IMR-90 (cell line): ENCODE results near the gene CLTRN. TPM values are rescaled to one million over a fixed set of nuclear protein-coding genes. Genes with fewer than 3 reads are reported as not detected.

Experiments used
- ATAC-seq: fragments of 200-7000 bp; cut with Tn5 transposase; 2 replicates; pipeline ENCODE4 v1.9.1; 2020; ENCODE audit warnings: low read depth, mild to moderate bottlenecking, moderate library complexity
- BruUV-seq: library from RNA; stranded (reverse); fragments of 400-500 nt; replicated peaks from 2 replicates; lab custom pipeline; 2021; lab: Mats Ljungman, UMichigan
- CTCF ChIA-PET: fragments of 300-600 bp; formaldehyde crosslinking; extraction: SDS; loops from one replicate; lab custom pipeline; 2021; ENCODE audit warnings: antibody characterized with exemption; lab: Yijun Ruan, JAX
- POLR2A ChIA-PET: fragments of 300-600 bp; sonication (Branson Sonifier 250); formaldehyde crosslinking; loops from one replicate; lab custom pipeline; 2022; ENCODE audit warnings: antibody characterized with exemption; ENCODE audit not compliant: unreplicated experiment; lab: Charles Lee
- DNase-seq: peaks from one replicate; pipeline ENCODE4 v3.0.0; 2013
- H2AFZ ChIP-seq: replicated peaks from 2 replicates; pipeline ENCODE3; 2013; ENCODE audit warnings: low read length, mild to moderate bottlenecking; ENCODE audit not compliant: poor library complexity
- H2AK5ac ChIP-seq: 2 replicates; pipeline ENCODE4 v1.6.1; 2013; ENCODE audit warnings: low read depth, low read length, inconsistent platforms
- H2AK9ac ChIP-seq: replicated peaks from 2 replicates; pipeline ENCODE3; 2013; ENCODE audit warnings: mild to moderate bottlenecking, low read depth, low read length, moderate library complexity; ENCODE audit not compliant: poor library complexity
- H2BK120ac ChIP-seq: 2 replicates; pipeline ENCODE4 v1.6.1; 2013; ENCODE audit warnings: low read depth, low read length, inconsistent platforms
- H2BK15ac ChIP-seq: 3 replicates; pipeline ENCODE4 v1.6.1; 2013; ENCODE audit warnings: low read depth, low read length, inconsistent platforms
- H2BK20ac ChIP-seq: 2 replicates; pipeline ENCODE4 v1.6.1; 2013; ENCODE audit warnings: low read depth, mild to moderate bottlenecking, inconsistent platforms, low read length, moderate library complexity
- H2BK5ac ChIP-seq: 2 replicates; pipeline ENCODE4 v1.6.1; 2013; ENCODE audit warnings: mild to moderate bottlenecking, low read depth, low read length, inconsistent platforms; ENCODE audit not compliant: poor library complexity, severe bottlenecking
- H3K14ac ChIP-seq: replicated peaks from 2 replicates; pipeline ENCODE4 v1.6.1; 2013; ENCODE audit warnings: low read depth, low read length, inconsistent platforms
- H3K18ac ChIP-seq: 2 replicates; pipeline ENCODE4 v1.6.1; 2013; ENCODE audit warnings: low read depth, low read length, control low read depth
- H3K23ac ChIP-seq: 2 replicates; pipeline ENCODE4 v1.6.1; 2013; ENCODE audit warnings: low read depth, low read length, inconsistent platforms
- H3K27ac ChIP-seq: 2 replicates; pipeline ENCODE4 v1.5.1; 2013; ENCODE audit warnings: mild to moderate bottlenecking, control low read depth, low read length; ENCODE audit not compliant: insufficient read depth
- H3K27me3 ChIP-seq: 2 replicates; pipeline ENCODE4 v1.6.1; 2013; ENCODE audit warnings: low read length; ENCODE audit not compliant: control insufficient read depth, insufficient read depth
- H3K36me3 ChIP-seq: 2 replicates; pipeline ENCODE4 v1.6.1; 2013; ENCODE audit warnings: low read length, mixed read lengths; ENCODE audit not compliant: control insufficient read depth, insufficient read depth
- H3K4ac ChIP-seq: 2 replicates; pipeline ENCODE4 v1.6.1; 2013; ENCODE audit warnings: low read depth, low read length, inconsistent platforms
- H3K4me1 ChIP-seq: 2 replicates; pipeline ENCODE4 v1.6.1; 2013; ENCODE audit warnings: low read length, mixed read lengths; ENCODE audit not compliant: control insufficient read depth, insufficient read depth
- H3K4me2 ChIP-seq: 2 replicates; pipeline ENCODE4 v1.6.1; 2013; ENCODE audit warnings: low read depth, mild to moderate bottlenecking, control low read depth, low read length, moderate library complexity
- H3K4me3 ChIP-seq: 2 replicates; pipeline ENCODE4 v1.5.1; 2013; ENCODE audit warnings: low read depth, mild to moderate bottlenecking, control low read depth, low read length, moderate library complexity; ENCODE audit not compliant: insufficient read depth
- H3K56ac ChIP-seq: 2 replicates; pipeline ENCODE4 v1.6.1; 2013; ENCODE audit warnings: low read length, inconsistent platforms; ENCODE audit not compliant: insufficient read depth; ENCODE audit errors: extremely low read depth
- H3K79me1 ChIP-seq, 2 experiments: 2 replicates each; pipeline ENCODE4 v1.6.1; 2013; ENCODE audit warnings: low read length in 2 of 2, inconsistent platforms in 1 of 2, low read depth in 1 of 2
- H3K9ac ChIP-seq: 2 replicates; pipeline ENCODE4 v1.6.1; 2013; ENCODE audit warnings: low read depth, low read length, control low read depth
- H3K9me1 ChIP-seq: 2 replicates; pipeline ENCODE4 v1.6.1; 2013; ENCODE audit warnings: low read length, inconsistent platforms; ENCODE audit not compliant: insufficient read depth
- H3K9me3 ChIP-seq: 2 replicates; pipeline ENCODE4 v1.6.1; 2013; ENCODE audit warnings: low read length; ENCODE audit not compliant: control insufficient read depth, insufficient read depth
- H4K20me1 ChIP-seq: 2 replicates; pipeline ENCODE4 v1.6.1; 2013; ENCODE audit warnings: low read length, inconsistent platforms; ENCODE audit not compliant: insufficient read depth
- H4K5ac ChIP-seq: 2 replicates; pipeline ENCODE4 v1.6.1; 2013; ENCODE audit warnings: mild to moderate bottlenecking, low read depth, low read length, control low read depth
- H4K8ac ChIP-seq, 2 experiments: 2 replicates each; pipeline ENCODE4 v1.6.1; 2013; ENCODE audit warnings: low read depth in 2 of 2, low read length in 2 of 2, control low read depth in 1 of 2, inconsistent platforms in 1 of 2
- H4K91ac ChIP-seq: 2 replicates; pipeline ENCODE4 v1.6.1; 2013; ENCODE audit warnings: low read depth, low read length, inconsistent platforms; ENCODE audit not compliant: insufficient read depth
- BHLHE40 ChIP-seq: fragments of 150-350 bp; IDR thresholded peaks from 2 replicates; pipeline ENCODE4 v1.6.1; 2016; ENCODE audit warnings: mild to moderate bottlenecking, low read depth, low read length
- CEBPB ChIP-seq: IDR thresholded peaks from 2 replicates; pipeline ENCODE4 v1.6.1; 2012; ENCODE audit warnings: low read depth, low read length, improper control_type of control experiment
- CHD1 ChIP-seq: IDR thresholded peaks from 2 replicates; pipeline ENCODE4 v1.6.1; 2012; ENCODE audit warnings: low read depth, low read length, improper control_type of control experiment
- FOS ChIP-seq: fragments of 150-350 bp; IDR thresholded peaks from 2 replicates; pipeline ENCODE4 v1.6.1; 2016; ENCODE audit warnings: low read depth, low read length
- MAFK ChIP-seq: IDR thresholded peaks from 2 replicates; pipeline ENCODE4 v1.6.1; 2012; ENCODE audit warnings: low read depth, low read length, improper control_type of control experiment
- MAZ ChIP-seq: IDR thresholded peaks from 2 replicates; pipeline ENCODE4 v1.6.1; 2012; ENCODE audit warnings: low read depth, mild to moderate bottlenecking, low read length, improper control_type of control experiment, moderate library complexity, borderline replicate concordance
- MXI1 ChIP-seq: IDR thresholded peaks from 2 replicates; pipeline ENCODE4 v1.6.1; 2012; ENCODE audit warnings: low read depth, mild to moderate bottlenecking, low read length, moderate library complexity, borderline replicate concordance
- NFE2L2 ChIP-seq: fragments of 150-350 bp; IDR thresholded peaks from 2 replicates; pipeline ENCODE4 v1.6.1; 2016; ENCODE audit warnings: low read depth, mild to moderate bottlenecking, low read length
- POLR2A ChIP-seq: IDR thresholded peaks from 2 replicates; pipeline ENCODE4 v1.6.1; 2012; ENCODE audit warnings: mild to moderate bottlenecking, low read depth, low read length
- RAD21 ChIP-seq: IDR thresholded peaks from 2 replicates; pipeline ENCODE4 v1.6.1; 2012; ENCODE audit warnings: low read length, improper control_type of control experiment
- RCOR1 ChIP-seq: IDR thresholded peaks from 2 replicates; pipeline ENCODE4 v1.6.1; 2012; ENCODE audit warnings: mild to moderate bottlenecking, low read length, improper control_type of control experiment; ENCODE audit not compliant: insufficient replicate concordance
- RFX5 ChIP-seq: IDR thresholded peaks from 2 replicates; pipeline ENCODE4 v1.8.0; 2012; ENCODE audit warnings: low read depth, mild to moderate bottlenecking, low read length, moderate library complexity
- SMC3 ChIP-seq: fragments of 150-350 bp; IDR thresholded peaks from 2 replicates; pipeline ENCODE4 v1.6.1; 2016; ENCODE audit warnings: low read depth, mild to moderate bottlenecking, antibody characterized with exemption, low read length, moderate library complexity
- WGBS, 2 experiments: methylation state at CpG; one replicate each; pipeline versions ENCODE4 v1.1.5 to v1.1.7; 2013; ENCODE audit warnings: missing lambda C conversion rate in 2 of 2; ENCODE audit not compliant: insufficient read length in 1 of 2; ENCODE audit errors: extremely low coverage in 2 of 2; 5-methylcytosine and 5-hydroxymethylcytosine counted together
- dilution Hi-C: fragments of 300-500 bp; cut with HindIII; formaldehyde crosslinking; loops from one replicate; pipeline ENCODE4 v1.14.3; 2018; ENCODE audit warnings: low sequenced_read_pairs; ENCODE audit not compliant: unreplicated experiment
- in situ Hi-C: fragments of 300-500 bp; cut with MboI; formaldehyde crosslinking; loops from 3 replicates; pipeline ENCODE4 v1.14.3; 2019; ENCODE audit warnings: low sequenced_read_pairs, inconsistent platforms, mixed read lengths
- intact Hi-C: fragments of 100-400 bp; cut with micrococcal nuclease; formaldehyde crosslinking; loops from 2 replicates; pipeline ENCODE4 v1.10.0; 2022
- polyA plus RNA-seq, 3 experiments: library from polyadenylated mRNA; depleted of rRNA; stranded (reverse); fragments of >200 nt; gene quantifications; 2 replicates each; pipeline ENCODE4 v1.2.3, GENCODE V29; 2012; ENCODE audit warnings: low replicate concordance in 1 of 3
- total RNA-seq: library from RNA; depleted of rRNA; stranded (reverse); fragments of >200 nt; gene quantifications from 2 replicates; pipeline ENCODE4 v1.2.3, GENCODE V29; 2012
- TF ChIP-seq, protein P1 (sequence below): fragments of 150-350 bp; IDR thresholded peaks from 2 replicates; pipeline ENCODE4 v1.6.1; 2016; ENCODE audit warnings: low read depth, mild to moderate bottlenecking, low read length, moderate library complexity, borderline replicate concordance
- TF ChIP-seq, protein P2 (sequence below): fragments of 150-350 bp; IDR thresholded peaks from 2 replicates; pipeline ENCODE4 v1.6.1; 2017; ENCODE audit warnings: mild to moderate bottlenecking, antibody characterized with exemption, low read length, low read depth
- TF ChIP-seq, protein P3 (sequence below): conservative IDR thresholded peaks from 2 replicates; pipeline ENCODE4 v1.5.1; 2012; ENCODE audit warnings: mild to moderate bottlenecking, low read depth, low read length, improper control_type of control experiment

CLTRN gene
- total and polyA plus RNA-seq, 2 of the 4 experiments (the other 2 are of a cell fraction), result under 0.01 to 0.17 TPM

DNA sequence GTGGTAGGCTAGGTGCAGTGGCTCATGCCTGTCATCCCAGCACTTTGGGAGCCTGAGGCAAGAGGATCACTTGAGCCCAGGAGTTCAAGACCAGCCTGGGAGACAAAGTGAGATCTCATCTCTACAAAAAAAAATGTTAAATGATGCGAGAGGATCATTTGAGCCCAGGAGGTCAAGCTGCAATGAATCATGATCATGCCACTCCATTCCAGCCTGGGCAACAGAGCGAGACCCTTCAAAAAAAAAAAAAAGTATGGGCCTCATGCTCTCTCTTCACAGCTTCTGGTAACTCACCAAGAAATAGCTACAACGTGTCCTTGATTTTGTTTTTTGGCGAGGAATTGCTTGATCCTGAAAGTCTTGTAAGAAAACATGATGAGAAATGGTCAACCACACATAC, 65.1 kb downstream of the CLTRN start:
- Histone ChIP-seq H3K9ac (no peak overlapping the region), H3K27ac (no peak overlapping the region), H3K9me3 (no peaks in the 10 kb centered on the region), H3K79me1 (no peaks in the 10 kb centered on the region), H3K14ac (no peak overlapping the region), H2BK5ac (no peak overlapping the region), H3K4me3 (no peak overlapping the region), H4K20me1 (no peaks in the 10 kb centered on the region), H3K4ac (no peak overlapping the region), H2AFZ (no peak overlapping the region), H3K18ac (no peak overlapping the region), H2AK9ac (no peak overlapping the region), H3K23ac (no peak overlapping the region), H4K91ac (no peak overlapping the region), H2BK120ac (no peak overlapping the region), H4K5ac (no peak overlapping the region), H3K9me1 (no peaks in the 10 kb centered on the region), H2AK5ac (no peak overlapping the region), H3K4me1 (no peaks in the 10 kb centered on the region), H2BK15ac (no peak overlapping the region), H2BK20ac (no peak overlapping the region), H3K27me3 (peaks cover 10% of the 10 kb centered on the region), H3K4me2 (no peak overlapping the region), H4K8ac (no peak overlapping the region), H3K56ac (no peak overlapping the region), H3K36me3 (no peaks in the 10 kb centered on the region)
- ATAC-seq (no peak), DNase-seq (no peak)
- in situ Hi-C loops, result no loop called here
- 60% methylated on average over 1 of the region's 4 CpGs; no CpG with 5 or more reads in 1 of the 2 experiments for WGBS, 2 experiments
- intact Hi-C loops, result no loop called here
- CTCF ChIA-PET, result interaction anchor here (0.6 to 1.3 kb wide), 3 partner anchors 8 to 699 kb away, joined by 3 to 5 read pairs (median 4); no protein-coding TSS in a partner anchor
- dilution Hi-C loops, result no loop called here
- POLR2A ChIA-PET, result no interaction called here
- BruUV-seq, result no TSS peak
- no peak for TF ChIP-seq CHD1
- no peak for TF ChIP-seq BHLHE40
- TF ChIP-seq, protein P1, sequence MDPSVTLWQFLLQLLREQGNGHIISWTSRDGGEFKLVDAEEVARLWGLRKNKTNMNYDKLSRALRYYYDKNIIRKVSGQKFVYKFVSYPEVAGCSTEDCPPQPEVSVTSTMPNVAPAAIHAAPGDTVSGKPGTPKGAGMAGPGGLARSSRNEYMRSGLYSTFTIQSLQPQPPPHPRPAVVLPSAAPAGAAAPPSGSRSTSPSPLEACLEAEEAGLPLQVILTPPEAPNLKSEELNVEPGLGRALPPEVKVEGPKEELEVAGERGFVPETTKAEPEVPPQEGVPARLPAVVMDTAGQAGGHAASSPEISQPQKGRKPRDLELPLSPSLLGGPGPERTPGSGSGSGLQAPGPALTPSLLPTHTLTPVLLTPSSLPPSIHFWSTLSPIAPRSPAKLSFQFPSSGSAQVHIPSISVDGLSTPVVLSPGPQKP, result no peak
- no peak for TF ChIP-seq FOS
- no peak for TF ChIP-seq MXI1
- TF ChIP-seq RCOR1, result no peak
- no peak for TF ChIP-seq CEBPB
- no peak for TF ChIP-seq MAZ
- TF ChIP-seq MAFK, result no peak
- no peak for TF ChIP-seq SMC3
- TF ChIP-seq, protein P2, sequence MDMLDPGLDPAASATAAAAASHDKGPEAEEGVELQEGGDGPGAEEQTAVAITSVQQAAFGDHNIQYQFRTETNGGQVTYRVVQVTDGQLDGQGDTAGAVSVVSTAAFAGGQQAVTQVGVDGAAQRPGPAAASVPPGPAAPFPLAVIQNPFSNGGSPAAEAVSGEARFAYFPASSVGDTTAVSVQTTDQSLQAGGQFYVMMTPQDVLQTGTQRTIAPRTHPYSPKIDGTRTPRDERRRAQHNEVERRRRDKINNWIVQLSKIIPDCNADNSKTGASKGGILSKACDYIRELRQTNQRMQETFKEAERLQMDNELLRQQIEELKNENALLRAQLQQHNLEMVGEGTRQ, result no peak
- TF ChIP-seq RAD21, result no peak
- no peak for TF ChIP-seq POLR2A
- no peak for TF ChIP-seq NFE2L2
- TF ChIP-seq, protein P3, sequence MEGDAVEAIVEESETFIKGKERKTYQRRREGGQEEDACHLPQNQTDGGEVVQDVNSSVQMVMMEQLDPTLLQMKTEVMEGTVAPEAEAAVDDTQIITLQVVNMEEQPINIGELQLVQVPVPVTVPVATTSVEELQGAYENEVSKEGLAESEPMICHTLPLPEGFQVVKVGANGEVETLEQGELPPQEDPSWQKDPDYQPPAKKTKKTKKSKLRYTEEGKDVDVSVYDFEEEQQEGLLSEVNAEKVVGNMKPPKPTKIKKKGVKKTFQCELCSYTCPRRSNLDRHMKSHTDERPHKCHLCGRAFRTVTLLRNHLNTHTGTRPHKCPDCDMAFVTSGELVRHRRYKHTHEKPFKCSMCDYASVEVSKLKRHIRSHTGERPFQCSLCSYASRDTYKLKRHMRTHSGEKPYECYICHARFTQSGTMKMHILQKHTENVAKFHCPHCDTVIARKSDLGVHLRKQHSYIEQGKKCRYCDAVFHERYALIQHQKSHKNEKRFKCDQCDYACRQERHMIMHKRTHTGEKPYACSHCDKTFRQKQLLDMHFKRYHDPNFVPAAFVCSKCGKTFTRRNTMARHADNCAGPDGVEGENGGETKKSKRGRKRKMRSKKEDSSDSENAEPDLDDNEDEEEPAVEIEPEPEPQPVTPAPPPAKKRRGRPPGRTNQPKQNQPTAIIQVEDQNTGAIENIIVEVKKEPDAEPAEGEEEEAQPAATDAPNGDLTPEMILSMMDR, result no peak
- TF ChIP-seq RFX5, result no peak
